Esophagus squamous epithelium (tissue), 4 donors: ENCODE data around the gene DENND6B.

Experiments
- POLR2A ChIP-seq, 4 donors: fragments of 450-650 bp; IDR thresholded peaks; one replicate each; pipeline ENCODE4 v1.6.1; 2017; ENCODE audit warnings: antibody characterized with exemption in 4 of 4, mild to moderate bottlenecking in 4 of 4, moderate library complexity in 3 of 4
- TF ChIP-seq, protein P1 (sequence below), 6 experiments: fragments of 450-650 bp in 4 of 6; fragments of 200-600 bp in 2 of 6; sonication (generic) in 2 of 6; IDR thresholded peaks; one replicate each; pipeline ENCODE4 v1.5.1; 2016 to 2019; ENCODE audit warnings: antibody characterized with exemption in 6 of 6, mild to moderate bottlenecking in 4 of 6, moderate library complexity in 4 of 6

DNA sequence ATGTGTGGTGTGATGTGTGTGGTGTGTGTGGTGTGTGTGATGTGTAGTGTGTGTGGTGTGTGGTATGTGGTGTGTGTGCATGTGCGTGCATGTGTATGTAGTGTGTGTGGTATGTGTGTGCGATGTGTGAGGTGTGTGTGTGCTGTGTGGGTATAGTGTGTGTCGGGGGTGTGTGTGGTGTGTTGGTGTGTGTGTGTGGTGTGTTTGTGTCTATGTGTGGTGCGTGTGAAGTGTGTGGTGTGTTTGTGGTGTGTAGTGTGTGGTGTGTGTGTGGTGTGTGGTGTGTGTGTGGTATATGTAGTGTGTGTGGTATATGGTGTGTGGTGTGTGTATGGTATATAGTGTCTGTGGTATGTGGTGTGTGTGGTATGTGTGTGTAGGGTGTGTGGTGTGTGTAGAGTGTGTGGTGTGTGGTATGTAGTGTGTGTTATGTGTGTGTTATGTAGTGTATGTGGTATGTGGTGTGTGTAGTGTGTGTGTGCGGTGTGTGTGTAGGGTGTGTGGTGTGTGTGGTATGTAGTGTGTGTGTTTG, 11.3 kb upstream of the DENND6B start:
- TF ChIP-seq, protein P1, sequence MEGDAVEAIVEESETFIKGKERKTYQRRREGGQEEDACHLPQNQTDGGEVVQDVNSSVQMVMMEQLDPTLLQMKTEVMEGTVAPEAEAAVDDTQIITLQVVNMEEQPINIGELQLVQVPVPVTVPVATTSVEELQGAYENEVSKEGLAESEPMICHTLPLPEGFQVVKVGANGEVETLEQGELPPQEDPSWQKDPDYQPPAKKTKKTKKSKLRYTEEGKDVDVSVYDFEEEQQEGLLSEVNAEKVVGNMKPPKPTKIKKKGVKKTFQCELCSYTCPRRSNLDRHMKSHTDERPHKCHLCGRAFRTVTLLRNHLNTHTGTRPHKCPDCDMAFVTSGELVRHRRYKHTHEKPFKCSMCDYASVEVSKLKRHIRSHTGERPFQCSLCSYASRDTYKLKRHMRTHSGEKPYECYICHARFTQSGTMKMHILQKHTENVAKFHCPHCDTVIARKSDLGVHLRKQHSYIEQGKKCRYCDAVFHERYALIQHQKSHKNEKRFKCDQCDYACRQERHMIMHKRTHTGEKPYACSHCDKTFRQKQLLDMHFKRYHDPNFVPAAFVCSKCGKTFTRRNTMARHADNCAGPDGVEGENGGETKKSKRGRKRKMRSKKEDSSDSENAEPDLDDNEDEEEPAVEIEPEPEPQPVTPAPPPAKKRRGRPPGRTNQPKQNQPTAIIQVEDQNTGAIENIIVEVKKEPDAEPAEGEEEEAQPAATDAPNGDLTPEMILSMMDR (IDR thresholded peaks at IDR 0.05): no peak
- TF ChIP-seq POLR2A (IDR thresholded peaks at IDR 0.05): no peak
